A549 (cell line): ENCODE measurements around the gene CSTA.

Experiments
- BHLHE40 ChIP-seq: IDR thresholded peaks from 2 replicates; pipeline ENCODE4 v1.6.1; 2012; ENCODE audit warnings: low read depth, low read length, inconsistent platforms
- CTCF ChIP-seq: fragments of >200 bp; sonication (Bioruptor Twin); formaldehyde crosslinking; IDR thresholded peaks from 3 replicates; pipeline ENCODE4 v1.5.1; 2016
- EP300 ChIP-seq, 2 experiments: fragments of >200 bp; sonication (Bioruptor Twin); formaldehyde crosslinking; IDR thresholded peaks; 2 replicates in 1 of 2; 3 replicates in 1 of 2; pipeline ENCODE4 v1.6.1; 2016 to 2017
- FOSL2 ChIP-seq, 2 experiments: fragments of 450-650 bp in 1 of 2; fragments of >200 bp in 1 of 2; sonication (Bioruptor Twin) in 1 of 2; formaldehyde crosslinking; IDR thresholded peaks; 2 replicates each; pipeline versions ENCODE4 v1.5.0 to v1.6.1; 2016 to 2020; ENCODE audit warnings: mild to moderate bottlenecking in 1 of 2, moderate library complexity in 1 of 2
- FOXS1 ChIP-seq: fragments of 250-450 bp; sonication (Bioruptor Pico); IDR thresholded peaks from 2 replicates; pipeline ENCODE4 v1.5.0; 2020; ENCODE audit warnings: mild to moderate bottlenecking, moderate library complexity
- GATA3 ChIP-seq: IDR thresholded peaks from 2 replicates; pipeline ENCODE4 v1.6.1; 2012; ENCODE audit warnings: borderline replicate concordance
- JUNB ChIP-seq: fragments of >200 bp; sonication (Bioruptor Twin); formaldehyde crosslinking; IDR thresholded peaks from 2 replicates; pipeline ENCODE4 v1.6.1; 2016
- KDM1A ChIP-seq: fragments of 200-600 bp; sonication (generic); IDR thresholded peaks from 2 replicates; pipeline ENCODE4 v1.6.1; 2016; ENCODE audit warnings: low read depth, mild to moderate bottlenecking
- KDM5A ChIP-seq: fragments of 200-600 bp; sonication (generic); IDR thresholded peaks from 2 replicates; pipeline ENCODE4 v1.6.1; 2016; ENCODE audit warnings: antibody characterized with exemption, mild to moderate bottlenecking
- MAZ ChIP-seq: fragments of 150-350 bp; IDR thresholded peaks from 2 replicates; pipeline ENCODE4 v1.6.1; 2014; ENCODE audit warnings: antibody characterized with exemption, low read depth, low read length, borderline replicate concordance
- POLR2A ChIP-seq: IDR thresholded peaks from 2 replicates; pipeline ENCODE4 v1.6.1; 2012; ENCODE audit warnings: mild to moderate bottlenecking, low read length
- RCOR1 ChIP-seq: fragments of 150-350 bp; IDR thresholded peaks from 2 replicates; pipeline ENCODE4 v1.6.1; 2014; ENCODE audit warnings: antibody characterized with exemption, low read length, low read depth
- REST ChIP-seq: fragments of 200-600 bp; sonication (generic); IDR thresholded peaks from 2 replicates; pipeline ENCODE4 v1.6.1; 2016; ENCODE audit warnings: antibody characterized with exemption, mild to moderate bottlenecking, moderate library complexity
- USF2 ChIP-seq: fragments of 450-650 bp; IDR thresholded peaks from 2 replicates; pipeline ENCODE4 v1.6.1; 2014; ENCODE audit warnings: antibody characterized with exemption

- no peak for TF ChIP-seq CTCF
- TF ChIP-seq MAZ: no peak
- no peak for TF ChIP-seq FOXS1 (CRISPR knock-in tag)
- TF ChIP-seq POLR2A: no peak
- TF ChIP-seq KDM5A: no peak
- no peak for TF ChIP-seq USF2
- no peak for TF ChIP-seq GATA3
- TF ChIP-seq BHLHE40: no peak
- TF ChIP-seq EP300 (IDR thresholded peaks at IDR 0.05): no peak
- no peak for TF ChIP-seq JUNB
- TF ChIP-seq REST: no peak
- no peak for TF ChIP-seq RCOR1
- no peak for TF ChIP-seq KDM1A
- no peak for TF ChIP-seq FOSL2 (IDR thresholded peaks at IDR 0.05)
- no peak for TF ChIP-seq FOSL2 (CRISPR knock-in tag; IDR thresholded peaks at IDR 0.05)
These were observed 62.7 kb downstream of the CSTA start for GRCh38 chr3:122387709-122388108.
